Measurements from ENCODE around the gene ALDH18A1. TPM values are rescaled to one million over a fixed set of nuclear protein-coding genes. Genes with fewer than 3 reads are reported as not detected.

ALDH18A1 gene
- total RNA-seq, 4 donors from 2014 or later: 66.6 to 134 (median 96.5) TPM

- intact Hi-C loops (cut with DNase I): no loop called here
- no peaks in the 10 kb centered on the region for H3K9me3 ChIP-seq
- no peaks in the 10 kb centered on the region for H3K4me1 ChIP-seq
- H3K27me3 ChIP-seq: no peaks in the 10 kb centered on the region
- no peak overlapping the region for H3K4me3 ChIP-seq (replicated peaks in 1 of 3)
- no peak overlapping the region for H3K27ac ChIP-seq
- DNase-seq: no peak
- TF ChIP-seq, protein P1, sequence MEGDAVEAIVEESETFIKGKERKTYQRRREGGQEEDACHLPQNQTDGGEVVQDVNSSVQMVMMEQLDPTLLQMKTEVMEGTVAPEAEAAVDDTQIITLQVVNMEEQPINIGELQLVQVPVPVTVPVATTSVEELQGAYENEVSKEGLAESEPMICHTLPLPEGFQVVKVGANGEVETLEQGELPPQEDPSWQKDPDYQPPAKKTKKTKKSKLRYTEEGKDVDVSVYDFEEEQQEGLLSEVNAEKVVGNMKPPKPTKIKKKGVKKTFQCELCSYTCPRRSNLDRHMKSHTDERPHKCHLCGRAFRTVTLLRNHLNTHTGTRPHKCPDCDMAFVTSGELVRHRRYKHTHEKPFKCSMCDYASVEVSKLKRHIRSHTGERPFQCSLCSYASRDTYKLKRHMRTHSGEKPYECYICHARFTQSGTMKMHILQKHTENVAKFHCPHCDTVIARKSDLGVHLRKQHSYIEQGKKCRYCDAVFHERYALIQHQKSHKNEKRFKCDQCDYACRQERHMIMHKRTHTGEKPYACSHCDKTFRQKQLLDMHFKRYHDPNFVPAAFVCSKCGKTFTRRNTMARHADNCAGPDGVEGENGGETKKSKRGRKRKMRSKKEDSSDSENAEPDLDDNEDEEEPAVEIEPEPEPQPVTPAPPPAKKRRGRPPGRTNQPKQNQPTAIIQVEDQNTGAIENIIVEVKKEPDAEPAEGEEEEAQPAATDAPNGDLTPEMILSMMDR (IDR thresholded peaks at IDR 0.05): no peak
- no peak for TF ChIP-seq POLR2A (IDR thresholded peaks at IDR 0.05)
- WGBS, 2 donors: 96 to 100% methylated on average over 3 of the region's 3 CpGs
- peaks cover 74 to 95% of the 10 kb centered on the region in 2 donors for H3K36me3 ChIP-seq
Observed at GRCh38 chr10:95610727-95611126, 45.8 kb downstream of the ALDH18A1 start.

DNA sequence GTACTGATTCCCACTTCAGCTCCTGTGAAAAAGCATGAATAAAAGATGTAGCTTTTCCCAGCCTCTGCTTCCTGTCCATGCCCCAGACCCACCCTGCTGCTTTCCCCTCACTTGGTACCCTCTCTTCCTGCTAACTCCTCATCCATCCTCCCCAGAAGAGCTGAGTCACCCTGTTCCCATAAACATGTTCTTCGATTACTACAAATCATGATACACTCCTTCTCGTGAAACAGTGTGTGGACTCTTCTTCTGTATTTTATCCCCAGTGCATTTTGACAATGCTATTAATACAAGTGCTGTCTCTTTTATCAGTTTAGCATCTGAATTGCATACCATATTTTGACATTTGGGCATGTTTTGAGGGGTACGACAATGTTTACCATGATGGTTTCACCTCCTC is 49.6 kb downstream of the ALDH18A1 start:
- Histone ChIP-seq H3K4me3 (replicated peaks in 1 of 3) (no peak overlapping the region), H3K36me3 (peaks cover 45 to 62% of the 10 kb centered on the region in 2 donors), H3K4me1 (no peaks in the 10 kb centered on the region), H3K9me3 (no peaks in the 10 kb centered on the region), H3K27me3 (no peaks in the 10 kb centered on the region), H3K27ac (no peak overlapping the region)
- 93 to 95% methylated on average over 3 of the region's 3 CpGs for WGBS, 2 donors
- no peak for DNase-seq
- intact Hi-C loops (cut with DNase I): no loop called here
- TF ChIP-seq, protein P1 (IDR thresholded peaks at IDR 0.05): no peak
- TF ChIP-seq POLR2A (IDR thresholded peaks at IDR 0.05): no peak

DNA sequence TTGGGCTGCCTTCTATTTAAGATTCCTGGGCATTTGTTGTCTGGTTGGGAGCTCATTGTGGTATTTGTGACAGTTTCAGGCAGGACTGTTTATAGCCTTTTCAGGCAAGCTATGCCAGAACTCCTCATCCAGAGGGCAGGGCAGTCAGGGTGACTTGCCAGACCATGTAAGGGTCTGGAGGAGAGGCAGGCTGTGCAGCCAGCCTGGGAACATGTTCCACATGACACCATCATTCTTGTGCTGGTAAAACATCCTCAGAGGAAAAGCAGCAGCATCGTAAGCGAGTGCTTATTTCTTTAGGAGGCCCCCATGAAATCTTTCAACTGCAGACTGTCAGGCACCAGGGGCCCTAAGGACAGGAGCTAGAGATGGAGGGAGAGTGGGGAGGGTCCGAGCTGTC is 51.3 kb downstream of the ALDH18A1 start:
- TF ChIP-seq, protein P1 (IDR thresholded peaks at IDR 0.05): no peak
- TF ChIP-seq POLR2A (IDR thresholded peaks at IDR 0.05): no peak
- WGBS, 2 donors: 65 to 84% methylated on average over 3 of the region's 3 CpGs
- no peaks in the 10 kb centered on the region for H3K27me3 ChIP-seq

GRCh38 chr10:95604630-95605029 is 51.9 kb downstream of the ALDH18A1 start:
- intact Hi-C loops (cut with DNase I): loop anchor here (5.0 kb wide), 1 partner anchor 232 kb away; no protein-coding TSS in a partner anchor
- Histone ChIP-seq H3K27ac (no peak overlapping the region), H3K36me3 (peaks cover 26 to 39% of the 10 kb centered on the region in 2 donors), H3K4me3 (replicated peaks in 1 of 3) (no peak overlapping the region), H3K9me3 (no peaks in the 10 kb centered on the region), H3K27me3 (no peaks in the 10 kb centered on the region), H3K4me1 (no peaks in the 10 kb centered on the region)
- DNase-seq: no peak
- TF ChIP-seq, protein P1 (IDR thresholded peaks at IDR 0.05): no peak
- no peak for TF ChIP-seq POLR2A (IDR thresholded peaks at IDR 0.05)

More for the DNA sequence above, 51.3 kb downstream of the ALDH18A1 start:
- Histone ChIP-seq H3K4me1 (no peaks in the 10 kb centered on the region), H3K4me3 (replicated peaks in 1 of 3) (no peak overlapping the region), H3K9me3 (no peaks in the 10 kb centered on the region), H3K27ac (no peak overlapping the region), H3K36me3 (peaks cover 32 to 44% of the 10 kb centered on the region in 2 donors)
- no peak for DNase-seq
- intact Hi-C loops (cut with DNase I): no loop called here

GRCh38 chr10:95602382-95602781 is 54.1 kb downstream of the ALDH18A1 start:
- no peak for TF ChIP-seq POLR2A (IDR thresholded peaks at IDR 0.05)
- TF ChIP-seq, protein P1 (IDR thresholded peaks at IDR 0.05): no peak
- no peaks in the 10 kb centered on the region for H3K4me1 ChIP-seq
- peaks cover 10 to 16% of the 10 kb centered on the region in 2 donors for H3K36me3 ChIP-seq
- intact Hi-C loops (cut with DNase I): loop anchor here (5.0 kb wide), 1 partner anchor 230 kb away; no protein-coding TSS in a partner anchor
- no peaks in the 10 kb centered on the region for H3K9me3 ChIP-seq
- H3K27me3 ChIP-seq: no peaks in the 10 kb centered on the region
- WGBS, 2 donors: 76 to 79% methylated on average over 6 of the region's 6 CpGs
- DNase-seq: no peak
- no peak overlapping the region for H3K27ac ChIP-seq
- no peak overlapping the region for H3K4me3 ChIP-seq (replicated peaks in 1 of 3)

Data from thyroid gland (tissue), 4 donors.